Fibroblast of lung (primary cell): ENCODE data around the gene TTC17.
"Not testable (repeated sequence)": the region's sequence is repeated elsewhere in the genome, so short reads cannot be mapped to it uniquely, and the experiment has no call there.

Experiments used
- EZH2 ChIP-seq: IDR thresholded peaks from 2 replicates; pipeline ENCODE4 v1.5.1; 2012; ENCODE audit warnings: low read length, control low read depth, mild to moderate bottlenecking; ENCODE audit errors: missing control alignments
- TF ChIP-seq, protein P1 (sequence below), 2 donors: IDR thresholded peaks in 1 of 2; conservative IDR thresholded peaks in 1 of 2; 1 replicate in 1 of 2; 2 replicates in 1 of 2; pipeline ENCODE4 v1.5.1; 2011 to 2012; ENCODE audit warnings: low read length in 2 of 2, control low read depth in 1 of 2, inconsistent platforms in 1 of 2, low read depth in 1 of 2, mild to moderate bottlenecking in 1 of 2

DNA sequence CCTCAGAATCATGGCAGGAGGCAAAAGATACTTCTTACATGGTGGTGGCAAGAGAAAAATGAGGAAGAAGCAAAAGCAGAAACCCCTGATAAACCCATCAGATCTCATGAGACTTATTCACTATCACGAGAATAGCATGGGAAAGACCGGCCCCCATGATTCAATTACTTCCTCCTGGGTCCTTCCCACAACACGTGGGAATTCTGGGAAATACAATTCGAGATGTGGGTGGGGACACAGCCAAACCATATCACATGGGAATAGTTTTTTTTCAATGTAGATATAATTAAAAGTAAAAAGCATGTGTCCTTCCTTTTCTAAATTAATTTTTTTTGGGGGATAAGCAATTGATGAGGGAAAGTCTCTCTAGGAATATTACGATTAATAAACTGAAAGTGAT is 118.8 kb downstream of the TTC17 start:
- not testable (repeated sequence) for TF ChIP-seq EZH2
- TF ChIP-seq, protein P1, sequence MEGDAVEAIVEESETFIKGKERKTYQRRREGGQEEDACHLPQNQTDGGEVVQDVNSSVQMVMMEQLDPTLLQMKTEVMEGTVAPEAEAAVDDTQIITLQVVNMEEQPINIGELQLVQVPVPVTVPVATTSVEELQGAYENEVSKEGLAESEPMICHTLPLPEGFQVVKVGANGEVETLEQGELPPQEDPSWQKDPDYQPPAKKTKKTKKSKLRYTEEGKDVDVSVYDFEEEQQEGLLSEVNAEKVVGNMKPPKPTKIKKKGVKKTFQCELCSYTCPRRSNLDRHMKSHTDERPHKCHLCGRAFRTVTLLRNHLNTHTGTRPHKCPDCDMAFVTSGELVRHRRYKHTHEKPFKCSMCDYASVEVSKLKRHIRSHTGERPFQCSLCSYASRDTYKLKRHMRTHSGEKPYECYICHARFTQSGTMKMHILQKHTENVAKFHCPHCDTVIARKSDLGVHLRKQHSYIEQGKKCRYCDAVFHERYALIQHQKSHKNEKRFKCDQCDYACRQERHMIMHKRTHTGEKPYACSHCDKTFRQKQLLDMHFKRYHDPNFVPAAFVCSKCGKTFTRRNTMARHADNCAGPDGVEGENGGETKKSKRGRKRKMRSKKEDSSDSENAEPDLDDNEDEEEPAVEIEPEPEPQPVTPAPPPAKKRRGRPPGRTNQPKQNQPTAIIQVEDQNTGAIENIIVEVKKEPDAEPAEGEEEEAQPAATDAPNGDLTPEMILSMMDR (conservative IDR thresholded peaks at IDR 0.05 in 1 of 2, IDR thresholded peaks at IDR 0.05 in 1 of 2; ENCODE audit: low read depth in 1 of 2, low read length in 2 of 2): not testable (repeated sequence)
